AG10803 (cell line): ENCODE measurements around the gene RNF227.

ENCODE experiments used
- DNase-seq: peaks from one replicate; pipeline ENCODE4 v3.0.0; 2010; ENCODE audit warnings: low read depth
- H3K4me3 ChIP-seq: 2 replicates; pipeline ENCODE4 v1.5.1; 2011; ENCODE audit warnings: mild to moderate bottlenecking, low read length, control low read depth
- CTCF ChIP-seq: conservative IDR thresholded peaks from 2 replicates; pipeline ENCODE4 v1.5.1; 2011; ENCODE audit warnings: mild to moderate bottlenecking, low read length, control low read depth, inconsistent platforms

RNF227 gene

GRCh38 chr17:7916385-7916682 lies 245 bp upstream of the RNF227 start:
- no peak for TF ChIP-seq CTCF
- peak overlapping the region; percentile 60 for H3K4me3 ChIP-seq
- no peak for DNase-seq

- H3K4me3 ChIP-seq, result peak overlapping the region; percentile 71
- DNase-seq, result peak; percentile 42
- no peak for TF ChIP-seq CTCF
These were observed 894 bp downstream of the RNF227 start for GRCh38 chr17:7915179-7915610.

GRCh38 chr17:7912927-7913524 lies 3.1 kb downstream of the RNF227 start:
- TF ChIP-seq CTCF, result peak; percentile 92
- no peak overlapping the region for H3K4me3 ChIP-seq
- DNase-seq, result peak; percentile 82

GRCh38 chr17:7911116-7911515 lies 5.0 kb downstream of the RNF227 start:
- DNase-seq, result no peak
- H3K4me3 ChIP-seq, result no peak overlapping the region
- TF ChIP-seq CTCF, result no peak

- DNase-seq, result no peak
- TF ChIP-seq CTCF, result no peak
These were observed 5.4 kb downstream of the RNF227 start for GRCh38 chr17:7910711-7911110.

GRCh38 chr17:7910281-7910680 lies 5.8 kb downstream of the RNF227 start:
- no peak for DNase-seq
- H3K4me3 ChIP-seq, result no peak overlapping the region
- no peak for TF ChIP-seq CTCF

More at GRCh38 chr17:7910711-7911110, 5.4 kb downstream of the RNF227 start:
- no peak overlapping the region for H3K4me3 ChIP-seq

GRCh38 chr17:7909089-7909488 lies 7.0 kb downstream of the RNF227 start:
- DNase-seq, result no peak
- H3K4me3 ChIP-seq, result no peak overlapping the region
- no peak for TF ChIP-seq CTCF
